Mesendoderm (in vitro differentiated cells): ENCODE results near the gene POLR2C.
A peak's percentile ranks its signal among the peaks of the same experiment; 100 is the strongest.

Experiments used
- DNase-seq: peaks from one replicate; pipeline ENCODE4 v3.0.0; 2013
- H2AK5ac ChIP-seq: 2 replicates; pipeline ENCODE4 v1.6.1; 2013; ENCODE audit warnings: low read length, inconsistent platforms
- H2BK120ac ChIP-seq: 2 replicates; pipeline ENCODE4 v1.6.1; 2013; ENCODE audit warnings: low read depth, mild to moderate bottlenecking, low read length, moderate library complexity, mixed read lengths
- H2BK15ac ChIP-seq: replicated peaks from 2 replicates; pipeline ENCODE4 v1.6.1; 2013; ENCODE audit warnings: low read depth, mild to moderate bottlenecking, moderate library complexity
- H2BK5ac ChIP-seq: 2 replicates; pipeline ENCODE4 v1.6.1; 2013; ENCODE audit warnings: low read length, inconsistent platforms
- H3K18ac ChIP-seq: 2 replicates; pipeline ENCODE4 v1.6.1; 2013; ENCODE audit warnings: mild to moderate bottlenecking, low read length, mixed read lengths
- H3K23ac ChIP-seq: one replicate; pipeline ENCODE4 v1.6.1; 2013; ENCODE audit warnings: low read length
- H3K27ac ChIP-seq: 2 replicates; pipeline ENCODE4 v1.5.1; 2013; ENCODE audit warnings: low read depth, mild to moderate bottlenecking, inconsistent platforms, low read length, moderate library complexity
- H3K27me3 ChIP-seq: 2 replicates; pipeline ENCODE4 v1.6.1; 2013; ENCODE audit warnings: low read length, control low read depth, mild to moderate bottlenecking, inconsistent platforms; ENCODE audit not compliant: insufficient read depth, poor library complexity
- H3K36me3 ChIP-seq: 2 replicates; pipeline ENCODE4 v1.6.1; 2013; ENCODE audit warnings: low read length, inconsistent platforms; ENCODE audit not compliant: control insufficient read depth, insufficient read depth
- H3K4ac ChIP-seq: one replicate; pipeline ENCODE4 v1.6.1; 2013; ENCODE audit warnings: low read depth, mild to moderate bottlenecking, low read length, moderate library complexity
- H3K4me1 ChIP-seq: 2 replicates; pipeline ENCODE4 v1.6.1; 2013; ENCODE audit warnings: low read depth, low read length, inconsistent platforms; ENCODE audit not compliant: control insufficient read depth
- H3K4me2 ChIP-seq: 2 replicates; pipeline ENCODE4 v1.6.1; 2013; ENCODE audit warnings: low read length
- H3K4me3 ChIP-seq: 2 replicates; pipeline ENCODE4 v1.5.1; 2013; ENCODE audit warnings: mild to moderate bottlenecking, low read length
- H3K56ac ChIP-seq: one replicate; pipeline ENCODE4 v1.6.1; 2013; ENCODE audit warnings: low read length
- H3K79me1 ChIP-seq: 2 replicates; pipeline ENCODE4 v1.6.1; 2013; ENCODE audit warnings: low read length, inconsistent platforms
- H3K79me2 ChIP-seq: 2 replicates; pipeline ENCODE4 v1.6.1; 2013; ENCODE audit warnings: mild to moderate bottlenecking, low read length; ENCODE audit not compliant: control insufficient read depth, insufficient read depth
- H3K9ac ChIP-seq: 2 replicates; pipeline ENCODE4 v1.6.1; 2013; ENCODE audit warnings: low read length, inconsistent platforms
- H4K5ac ChIP-seq: one replicate; pipeline ENCODE4 v1.6.1; 2013; ENCODE audit warnings: low read length
- H4K8ac ChIP-seq: one replicate; pipeline ENCODE4 v1.6.1; 2013; ENCODE audit warnings: low read depth, mild to moderate bottlenecking, control low read depth, low read length, moderate library complexity
- WGBS: extraction: QIAGEN DNeasy Blood & Tissue Kit; methylation state at CpG from one replicate; pipeline ENCODE4 v1.1.7; 2013; ENCODE audit warnings: low lambda C conversion rate, missing lambda C conversion rate; ENCODE audit not compliant: insufficient coverage; ENCODE audit errors: extremely low coverage; 5-methylcytosine and 5-hydroxymethylcytosine counted together

POLR2C gene

GRCh38 chr16:57422026-57422944 is 40.2 kb upstream of the POLR2C start:
- Histone ChIP-seq H3K4me2 (no peak overlapping the region), H3K23ac (no peak overlapping the region), H3K4me3 (no peak overlapping the region), H3K18ac (no peak overlapping the region), H3K27ac (no peak overlapping the region), H3K36me3 (no peaks in the 10 kb centered on the region), H3K79me2 (no peaks in the 10 kb centered on the region), H2AK5ac (no peak overlapping the region), H4K5ac (no peak overlapping the region), H3K79me1 (no peaks in the 10 kb centered on the region), H3K27me3 (no peaks in the 10 kb centered on the region), H2BK15ac (no peak overlapping the region), H2BK120ac (no peak overlapping the region), H3K9ac (no peak overlapping the region), H3K56ac (no peak overlapping the region), H3K4me1 (peaks cover 7% of the 10 kb centered on the region), H4K8ac (no peak overlapping the region), H3K4ac (no peak overlapping the region), H2BK5ac (no peak overlapping the region)
- no CpG with 5 or more reads among the region's 10 CpGs for WGBS
- DNase-seq = peak; percentile 74

- Histone ChIP-seq H3K36me3 (peaks cover under 1% of the 10 kb centered on the region), H3K27me3 (no peaks in the 10 kb centered on the region), H3K4me1 (peaks cover 5% of the 10 kb centered on the region), H3K79me1 (no peaks in the 10 kb centered on the region), H3K4me2 (no peak overlapping the region), H2BK5ac (no peak overlapping the region), H3K4ac (no peak overlapping the region), H3K79me2 (no peaks in the 10 kb centered on the region), H3K23ac (no peak overlapping the region), H3K56ac (peak overlapping the region; percentile 3), H3K9ac (no peak overlapping the region), H4K5ac (no peak overlapping the region), H4K8ac (no peak overlapping the region), H3K18ac (no peak overlapping the region), H3K27ac (no peak overlapping the region), H3K4me3 (no peak overlapping the region), H2BK15ac (no peak overlapping the region), H2AK5ac (no peak overlapping the region), H2BK120ac (no peak overlapping the region)
- no peak for DNase-seq
- WGBS = no CpG with 5 or more reads among the region's 2 CpGs
These were observed 39.3 kb upstream of the POLR2C start for GRCh38 chr16:57423152-57423551.

- no peak overlapping the region for H3K23ac ChIP-seq
- peaks cover 2% of the 10 kb centered on the region for H3K36me3 ChIP-seq
- no peak overlapping the region for H2AK5ac ChIP-seq
- H2BK5ac ChIP-seq = no peak overlapping the region
- no peak overlapping the region for H3K4me3 ChIP-seq
- H3K4ac ChIP-seq = no peak overlapping the region
- H3K18ac ChIP-seq = no peak overlapping the region
- H3K9ac ChIP-seq = no peak overlapping the region
- H4K5ac ChIP-seq = no peak overlapping the region
- no peak overlapping the region for H2BK15ac ChIP-seq
- no peaks in the 10 kb centered on the region for H3K79me1 ChIP-seq
- no peak for DNase-seq
- no peaks in the 10 kb centered on the region for H3K4me1 ChIP-seq
- no peaks in the 10 kb centered on the region for H3K27me3 ChIP-seq
- no peak overlapping the region for H2BK120ac ChIP-seq
- WGBS = no CpG with 5 or more reads among the region's 3 CpGs
- H3K4me2 ChIP-seq = no peak overlapping the region
- no peak overlapping the region for H3K27ac ChIP-seq
- no peak overlapping the region for H4K8ac ChIP-seq
- no peaks in the 10 kb centered on the region for H3K79me2 ChIP-seq
- no peak overlapping the region for H3K56ac ChIP-seq
These were observed 37.9 kb upstream of the POLR2C start for GRCh38 chr16:57424583-57424982.

GRCh38 chr16:57426356-57426755 is 36.1 kb upstream of the POLR2C start:
- no peak overlapping the region for H2AK5ac ChIP-seq
- H3K9ac ChIP-seq = no peak overlapping the region
- H3K23ac ChIP-seq = no peak overlapping the region
- H2BK120ac ChIP-seq = no peak overlapping the region
- no peaks in the 10 kb centered on the region for H3K27me3 ChIP-seq
- H3K56ac ChIP-seq = no peak overlapping the region
- H3K4me1 ChIP-seq = no peaks in the 10 kb centered on the region
- no peak overlapping the region for H2BK5ac ChIP-seq
- H3K18ac ChIP-seq = no peak overlapping the region
- no peaks in the 10 kb centered on the region for H3K79me2 ChIP-seq
- H3K27ac ChIP-seq = no peak overlapping the region
- H4K8ac ChIP-seq = no peak overlapping the region
- no peak overlapping the region for H3K4me2 ChIP-seq
- H3K79me1 ChIP-seq = no peaks in the 10 kb centered on the region
- no peak overlapping the region for H2BK15ac ChIP-seq
- no peak overlapping the region for H3K4ac ChIP-seq
- WGBS = no CpG with 5 or more reads among the region's 7 CpGs
- no peak overlapping the region for H4K5ac ChIP-seq
- no peak for DNase-seq
- H3K4me3 ChIP-seq = no peak overlapping the region
- peaks cover 4% of the 10 kb centered on the region for H3K36me3 ChIP-seq

GRCh38 chr16:57427307-57427706 is 35.2 kb upstream of the POLR2C start:
- Histone ChIP-seq H3K4me2 (no peak overlapping the region), H3K36me3 (peaks cover 6% of the 10 kb centered on the region), H2AK5ac (no peak overlapping the region), H3K23ac (no peak overlapping the region), H3K79me1 (no peaks in the 10 kb centered on the region), H3K27me3 (no peaks in the 10 kb centered on the region), H2BK15ac (no peak overlapping the region), H3K27ac (no peak overlapping the region), H3K4me1 (no peaks in the 10 kb centered on the region), H2BK5ac (no peak overlapping the region), H3K18ac (no peak overlapping the region), H3K79me2 (no peaks in the 10 kb centered on the region), H3K56ac (no peak overlapping the region), H4K5ac (no peak overlapping the region), H3K4me3 (no peak overlapping the region), H3K4ac (no peak overlapping the region), H4K8ac (no peak overlapping the region), H3K9ac (no peak overlapping the region), H2BK120ac (no peak overlapping the region)
- WGBS = no CpG with 5 or more reads among the region's 8 CpGs
- peak; percentile 54 for DNase-seq

DNA sequence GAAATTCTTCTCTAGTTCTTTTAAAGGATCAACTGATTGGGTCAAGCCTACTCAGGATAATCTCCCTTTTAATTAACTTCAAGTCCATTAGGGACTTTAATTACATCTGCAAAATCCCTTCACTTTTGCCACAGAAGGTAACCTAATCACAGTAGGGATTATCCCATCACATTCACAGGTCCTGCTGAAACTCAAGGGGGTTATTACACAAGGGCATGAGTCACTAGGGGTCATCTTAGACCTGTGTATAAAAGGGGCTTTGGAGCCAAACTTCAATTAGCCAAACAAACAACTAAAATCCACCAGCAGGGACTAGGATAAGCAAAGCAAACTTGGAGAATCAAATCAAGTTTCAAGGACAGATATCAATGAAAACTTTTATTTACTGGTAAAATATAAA is 34.7 kb upstream of the POLR2C start:
- no peak overlapping the region for H2BK120ac ChIP-seq
- H2BK5ac ChIP-seq = no peak overlapping the region
- no peak overlapping the region for H3K18ac ChIP-seq
- DNase-seq = no peak
- no peak overlapping the region for H4K8ac ChIP-seq
- H3K56ac ChIP-seq = no peak overlapping the region
- no peak overlapping the region for H3K23ac ChIP-seq
- no peak overlapping the region for H3K4me3 ChIP-seq
- no peak overlapping the region for H3K4me2 ChIP-seq
- no peaks in the 10 kb centered on the region for H3K27me3 ChIP-seq
- H4K5ac ChIP-seq = no peak overlapping the region
- no peak overlapping the region for H3K4ac ChIP-seq
- no peaks in the 10 kb centered on the region for H3K4me1 ChIP-seq
- no peak overlapping the region for H3K9ac ChIP-seq
- no peak overlapping the region for H3K27ac ChIP-seq
- H3K79me2 ChIP-seq = no peaks in the 10 kb centered on the region
- H3K36me3 ChIP-seq = peaks cover 6% of the 10 kb centered on the region
- no peak overlapping the region for H2AK5ac ChIP-seq
- no peak overlapping the region for H2BK15ac ChIP-seq
- H3K79me1 ChIP-seq = no peaks in the 10 kb centered on the region
